Endothelial cell of umbilical vein (primary cell): ENCODE measurements around the gene DNAAF5.

Experiments used
- JUN ChIP-seq: IDR thresholded peaks from 2 replicates; pipeline ENCODE4 v1.6.1; 2011; ENCODE audit warnings: borderline replicate concordance, low read depth; ENCODE audit not compliant: insufficient read length, insufficient read depth
- POLR2A ChIP-seq: IDR thresholded peaks from 2 replicates; pipeline ENCODE4 v1.6.1; 2012; ENCODE audit warnings: low read depth, mild to moderate bottlenecking, control low read depth, low read length
- TF ChIP-seq, protein P1 (sequence below), 2 donors: IDR thresholded peaks; 1 replicate in 1 of 2; 2 replicates in 1 of 2; pipeline ENCODE4 v1.5.1; 2011; ENCODE audit warnings: low read length in 2 of 2, mild to moderate bottlenecking in 2 of 2, moderate library complexity in 2 of 2, control low read depth in 1 of 2, inconsistent platforms in 1 of 2, low read depth in 1 of 2; ENCODE audit not compliant: insufficient read depth in 1 of 2; ENCODE audit errors: extremely low read depth in 1 of 2
- TF ChIP-seq, protein P2 (sequence below): IDR thresholded peaks from 2 replicates; pipeline ENCODE4 v1.6.1; 2011; ENCODE audit not compliant: insufficient read depth, insufficient read length

DNA sequence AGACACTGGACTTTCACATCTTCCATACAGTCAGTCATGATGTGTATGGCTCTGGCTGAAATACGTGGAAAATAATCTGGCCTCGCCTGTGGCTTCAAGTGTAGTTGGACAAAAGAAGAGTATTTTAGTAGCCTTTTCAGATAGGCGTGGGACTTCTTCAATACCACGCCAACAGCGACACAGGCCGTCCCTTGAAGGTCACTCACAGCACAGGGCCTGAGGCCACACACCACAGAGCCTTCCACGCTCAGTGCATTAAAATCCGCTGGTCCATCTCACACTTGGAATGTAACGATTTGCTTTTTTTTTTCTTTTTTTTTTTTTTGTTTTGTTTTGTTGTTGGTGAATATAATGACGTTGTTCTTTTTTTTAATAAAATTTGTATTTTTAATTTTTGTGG is 54.0 kb downstream of the DNAAF5 start:
- TF ChIP-seq, protein P1, sequence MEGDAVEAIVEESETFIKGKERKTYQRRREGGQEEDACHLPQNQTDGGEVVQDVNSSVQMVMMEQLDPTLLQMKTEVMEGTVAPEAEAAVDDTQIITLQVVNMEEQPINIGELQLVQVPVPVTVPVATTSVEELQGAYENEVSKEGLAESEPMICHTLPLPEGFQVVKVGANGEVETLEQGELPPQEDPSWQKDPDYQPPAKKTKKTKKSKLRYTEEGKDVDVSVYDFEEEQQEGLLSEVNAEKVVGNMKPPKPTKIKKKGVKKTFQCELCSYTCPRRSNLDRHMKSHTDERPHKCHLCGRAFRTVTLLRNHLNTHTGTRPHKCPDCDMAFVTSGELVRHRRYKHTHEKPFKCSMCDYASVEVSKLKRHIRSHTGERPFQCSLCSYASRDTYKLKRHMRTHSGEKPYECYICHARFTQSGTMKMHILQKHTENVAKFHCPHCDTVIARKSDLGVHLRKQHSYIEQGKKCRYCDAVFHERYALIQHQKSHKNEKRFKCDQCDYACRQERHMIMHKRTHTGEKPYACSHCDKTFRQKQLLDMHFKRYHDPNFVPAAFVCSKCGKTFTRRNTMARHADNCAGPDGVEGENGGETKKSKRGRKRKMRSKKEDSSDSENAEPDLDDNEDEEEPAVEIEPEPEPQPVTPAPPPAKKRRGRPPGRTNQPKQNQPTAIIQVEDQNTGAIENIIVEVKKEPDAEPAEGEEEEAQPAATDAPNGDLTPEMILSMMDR (IDR thresholded peaks at IDR 0.05; ENCODE audit: extremely low read depth in 1 of 2, insufficient read depth in 1 of 2, low read depth in 1 of 2, low read length in 2 of 2): no peak
- no peak for TF ChIP-seq POLR2A
- TF ChIP-seq, protein P2, sequence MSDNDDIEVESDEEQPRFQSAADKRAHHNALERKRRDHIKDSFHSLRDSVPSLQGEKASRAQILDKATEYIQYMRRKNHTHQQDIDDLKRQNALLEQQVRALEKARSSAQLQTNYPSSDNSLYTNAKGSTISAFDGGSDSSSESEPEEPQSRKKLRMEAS: no peak
- TF ChIP-seq JUN: no peak
